ENCODE data around the gene RBMX2. TPM values are rescaled to one million over a fixed set of nuclear protein-coding genes. Genes with fewer than 3 reads are reported as not detected.
A peak's percentile ranks its signal among the peaks of the same experiment; 100 is the strongest.
"Not testable (repeated sequence)": the region's sequence is repeated elsewhere in the genome, so short reads cannot be mapped to it uniquely, and the experiment has no call there.

The RBMX2 gene, protein sequence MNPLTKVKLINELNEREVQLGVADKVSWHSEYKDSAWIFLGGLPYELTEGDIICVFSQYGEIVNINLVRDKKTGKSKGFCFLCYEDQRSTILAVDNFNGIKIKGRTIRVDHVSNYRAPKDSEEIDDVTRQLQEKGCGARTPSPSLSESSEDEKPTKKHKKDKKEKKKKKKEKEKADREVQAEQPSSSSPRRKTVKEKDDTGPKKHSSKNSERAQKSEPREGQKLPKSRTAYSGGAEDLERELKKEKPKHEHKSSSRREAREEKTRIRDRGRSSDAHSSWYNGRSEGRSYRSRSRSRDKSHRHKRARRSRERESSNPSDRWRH
- 17.1 and 25.1 TPM in 2 replicates for total RNA-seq (2014; rRNA removed; shearing (Covaris generic))

DNA sequence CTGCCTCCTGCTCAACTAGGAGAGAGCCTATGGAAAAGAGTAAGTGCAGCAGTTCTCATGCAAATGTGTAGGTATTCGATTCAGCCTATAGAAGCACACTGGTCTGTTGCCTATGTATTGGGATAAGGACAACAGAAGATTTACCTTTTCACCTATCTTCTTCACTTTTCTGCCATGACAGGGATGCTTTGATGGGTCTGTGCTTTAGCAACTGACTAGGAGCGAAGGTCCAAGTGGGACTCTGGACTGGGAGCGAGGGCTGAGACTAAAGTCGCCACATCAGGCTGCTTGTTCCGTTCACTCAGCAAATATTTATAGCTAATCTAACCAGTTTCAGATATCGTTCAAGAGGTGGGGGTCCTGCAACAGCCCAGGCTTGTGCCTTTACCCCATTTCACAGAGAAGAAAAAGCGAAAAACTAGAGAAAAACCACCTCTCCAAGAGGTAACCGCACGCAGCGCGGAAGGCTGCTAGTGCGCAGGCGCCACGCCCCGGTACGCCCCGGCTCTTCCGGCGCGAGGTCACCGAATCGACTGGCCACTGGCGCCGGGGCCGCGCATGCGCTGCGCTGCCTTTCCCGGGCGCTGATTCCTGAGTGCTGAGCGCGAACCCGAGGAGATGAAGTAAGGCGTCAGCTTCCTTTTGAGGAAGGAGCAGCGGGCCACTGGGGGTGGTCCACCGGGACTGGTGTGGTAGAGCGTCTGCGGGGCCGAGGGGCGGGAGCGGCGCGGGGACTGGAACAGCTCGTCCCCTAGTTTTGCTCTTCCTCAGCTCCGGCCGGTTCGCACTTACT lies at the start of gene RBMX2:
Gene RBMX2, plus strand, starts transcription at position 573 of the 793 bp plus-strand sequence. Its CDS starts 46 bp downstream, at position 619.
- no peaks in the 10 kb centered on the region for H3K9me3 ChIP-seq (replicated peaks)
- peak within 1 kb of the TSS; percentile 57 for H3K4me3 ChIP-seq
- no peaks in the 10 kb centered on the region for H3K4me1 ChIP-seq (replicated peaks)
- peak; percentile 64 to 71 for DNase-seq (ENCODE audit: low read depth in 1 of 2, low spot score in 2 of 2)
- H3K27me3 ChIP-seq (replicated peaks): no peaks in the 10 kb centered on the region
- H3K36me3 ChIP-seq: peaks cover 10% of the 10 kb centered on the region
- H3K27ac ChIP-seq: peak within 1 kb of the TSS; percentile 64

DNA sequence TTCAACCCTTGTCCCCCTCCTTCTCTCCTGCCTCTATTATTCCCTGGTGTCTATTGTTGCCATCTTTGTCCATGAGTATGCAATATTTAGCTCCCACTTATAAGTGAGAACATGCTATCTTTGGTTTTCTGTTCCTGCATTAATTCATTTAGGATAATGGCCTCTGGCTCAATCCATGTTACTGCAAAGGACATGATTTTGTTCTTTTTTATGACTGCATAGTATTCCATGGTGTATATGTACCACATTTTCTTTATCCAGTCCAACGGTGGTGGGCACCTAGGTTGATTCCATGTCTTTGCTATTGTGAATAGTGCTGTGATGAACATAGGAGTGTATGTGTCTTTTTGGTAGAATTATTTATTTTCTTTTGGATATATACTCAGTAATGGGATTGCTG lies 49.7 kb upstream of the RBMX2 start:
- not testable (repeated sequence) for H3K4me1 ChIP-seq (replicated peaks); H3K27me3 ChIP-seq (replicated peaks); H3K4me3 ChIP-seq; H3K27ac ChIP-seq; H3K36me3 ChIP-seq; H3K9me3 ChIP-seq (replicated peaks); DNase-seq (ENCODE audit: low read depth in 1 of 2, low spot score in 2 of 2)

DNA sequence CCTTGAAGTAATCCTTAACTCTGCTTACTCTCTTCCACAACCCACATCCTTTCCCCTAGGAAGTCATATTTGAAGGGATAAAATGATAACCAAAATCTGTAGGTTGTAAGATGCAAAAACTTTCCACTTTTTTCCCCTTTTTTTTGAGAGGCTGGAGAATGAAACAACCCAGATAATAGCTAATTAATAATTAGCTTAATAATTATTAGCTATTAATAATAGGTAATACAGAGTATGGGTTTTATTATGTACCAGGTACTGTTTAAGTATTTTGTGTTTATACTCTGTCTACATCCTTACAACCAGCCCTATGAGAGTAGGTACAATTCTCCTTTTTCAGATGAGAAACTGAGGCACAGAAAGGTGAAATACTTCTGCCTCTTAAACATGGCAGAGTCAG lies 25.7 kb upstream of the RBMX2 start:
- Histone ChIP-seq H3K4me1 (replicated peaks) (no peaks in the 10 kb centered on the region), H3K27me3 (replicated peaks) (no peaks in the 10 kb centered on the region), H3K9me3 (replicated peaks) (no peaks in the 10 kb centered on the region), H3K4me3 (no peak overlapping the region), H3K27ac (no peak overlapping the region), H3K36me3 (no peaks in the 10 kb centered on the region)
- no peak for DNase-seq (ENCODE audit: low read depth in 1 of 2, low spot score in 2 of 2)

DNA sequence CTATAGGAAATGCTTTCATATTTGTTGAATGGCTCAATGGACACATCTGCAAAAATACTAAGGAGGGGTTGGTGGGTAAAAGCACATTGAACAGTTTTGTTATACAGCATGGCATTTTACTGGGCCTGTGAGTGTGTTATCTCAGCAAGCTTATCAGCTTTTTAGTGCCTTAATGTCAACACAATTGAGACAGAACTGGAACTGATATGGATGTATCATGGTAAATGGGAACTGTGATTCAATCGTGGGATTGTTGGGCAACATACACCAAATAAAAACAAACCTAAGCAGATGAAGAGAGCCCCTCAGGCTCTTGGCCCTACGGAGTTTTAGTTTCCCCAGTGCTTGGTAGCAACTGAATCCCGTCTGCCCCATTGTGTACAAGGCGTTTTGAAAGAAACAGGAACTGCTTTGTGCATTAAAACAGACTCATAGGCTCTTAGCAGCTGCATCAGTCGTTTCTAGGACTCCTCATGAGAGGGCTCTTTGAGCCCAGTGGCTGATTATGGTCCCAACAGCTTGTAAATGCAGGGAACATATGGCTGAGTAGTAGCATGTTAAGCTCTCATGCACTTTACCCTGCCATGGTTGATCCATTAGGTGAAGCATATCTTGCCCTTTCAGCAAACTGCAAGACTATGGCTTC lies 23.6 kb upstream of the RBMX2 start:
- H3K36me3 ChIP-seq: no peaks in the 10 kb centered on the region
- no peak overlapping the region for H3K4me3 ChIP-seq
- no peaks in the 10 kb centered on the region for H3K9me3 ChIP-seq (replicated peaks)
- no peaks in the 10 kb centered on the region for H3K4me1 ChIP-seq (replicated peaks)
- H3K27me3 ChIP-seq (replicated peaks): no peaks in the 10 kb centered on the region
- no peak overlapping the region for H3K27ac ChIP-seq
- no peak for DNase-seq (ENCODE audit: low read depth in 1 of 2, low spot score in 2 of 2)

DNA sequence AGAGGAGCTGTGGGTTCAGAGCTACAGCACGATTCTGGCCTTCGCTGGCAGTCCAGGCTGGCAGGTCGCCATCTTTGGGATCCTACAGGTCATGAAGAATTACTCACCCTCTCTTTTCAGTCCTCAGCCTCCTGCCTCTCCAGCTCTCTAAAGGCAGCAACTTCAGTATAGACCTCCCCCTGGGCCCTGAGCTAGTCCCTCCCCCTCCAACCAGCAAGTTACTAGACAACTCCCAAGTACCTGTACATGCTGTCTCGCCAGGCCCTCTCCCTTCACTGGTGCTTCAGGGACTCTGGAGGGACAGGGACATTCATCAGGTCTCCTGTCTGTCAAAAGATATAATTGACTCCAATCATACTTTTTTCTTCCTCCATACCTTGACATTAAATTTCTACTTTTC lies 16.3 kb upstream of the RBMX2 start, which contains the start of gene GPR119:
Gene GPR119, minus strand, starts transcription at position 155 of the 400 bp plus-strand sequence. CDS start 227 bp downstream, outside the sequence.
- H3K4me1 ChIP-seq (replicated peaks): no peaks in the 10 kb centered on the region
- H3K27ac ChIP-seq: no peak within 1 kb of the TSS
- H3K27me3 ChIP-seq (replicated peaks): no peaks in the 10 kb centered on the region
- no peak within 1 kb of the TSS for H3K4me3 ChIP-seq
- no peaks in the 10 kb centered on the region for H3K36me3 ChIP-seq
- H3K9me3 ChIP-seq (replicated peaks): no peaks in the 10 kb centered on the region
- no peak for DNase-seq (ENCODE audit: low read depth in 1 of 2, low spot score in 2 of 2)

DNA sequence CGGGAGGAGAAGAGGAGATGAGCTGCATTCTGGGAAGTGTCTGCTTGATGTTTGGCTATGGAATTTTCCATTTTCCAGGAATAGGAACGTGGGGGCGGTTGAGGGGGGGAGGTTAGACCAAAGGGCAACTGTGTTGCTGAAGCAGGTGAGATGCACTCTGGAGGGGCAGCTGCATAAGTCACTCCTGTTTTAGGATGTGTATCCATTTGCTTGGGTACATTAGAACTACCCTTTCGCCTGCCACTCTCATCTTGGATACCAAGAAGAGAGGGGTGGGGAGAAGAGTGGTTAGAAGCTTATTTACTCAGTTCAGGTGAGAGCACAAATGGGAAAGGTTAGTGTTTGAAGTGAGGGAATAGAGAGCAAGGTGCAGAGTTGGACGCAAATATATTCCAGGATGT lies 15.4 kb upstream of the RBMX2 start:
- H3K27me3 ChIP-seq (replicated peaks): no peaks in the 10 kb centered on the region
- no peaks in the 10 kb centered on the region for H3K4me1 ChIP-seq (replicated peaks)
- no peak overlapping the region for H3K4me3 ChIP-seq
- no peaks in the 10 kb centered on the region for H3K9me3 ChIP-seq (replicated peaks)
- no peaks in the 10 kb centered on the region for H3K36me3 ChIP-seq
- DNase-seq (ENCODE audit: low read depth in 1 of 2, low spot score in 2 of 2): no peak
- no peak overlapping the region for H3K27ac ChIP-seq

DNA sequence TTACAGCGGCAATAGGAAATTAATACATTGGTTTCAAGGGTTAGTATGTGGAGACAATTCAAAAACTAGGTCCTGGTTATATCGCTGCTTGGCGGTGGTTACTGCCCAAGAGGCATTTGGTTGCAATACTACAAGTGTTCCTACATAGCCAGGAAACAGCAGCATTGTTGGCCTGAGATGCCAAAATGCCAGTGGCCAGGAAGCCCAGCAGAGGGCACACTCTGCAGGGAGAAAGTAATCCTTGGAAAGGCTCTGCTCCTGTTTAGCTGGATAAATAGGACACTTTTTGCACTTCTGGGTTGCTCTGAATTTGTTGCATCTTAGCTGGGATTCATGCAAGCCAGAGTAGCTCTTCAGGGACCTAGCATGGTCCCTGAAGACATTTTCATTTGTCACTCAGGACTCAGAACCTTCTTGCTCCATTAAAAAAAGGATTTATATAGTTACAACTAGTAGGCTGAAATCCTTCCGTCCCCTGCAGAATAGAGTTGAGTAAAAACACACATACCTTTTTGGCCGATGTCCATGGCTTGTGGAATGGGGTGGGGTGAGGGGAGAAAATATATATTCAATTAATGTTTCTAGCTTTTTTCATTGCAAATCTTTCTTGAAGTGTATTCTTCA lies 8.2 kb upstream of the RBMX2 start:
- H3K4me1 ChIP-seq (replicated peaks): no peaks in the 10 kb centered on the region
- no peak overlapping the region for H3K4me3 ChIP-seq
- no peaks in the 10 kb centered on the region for H3K27me3 ChIP-seq (replicated peaks)
- no peaks in the 10 kb centered on the region for H3K36me3 ChIP-seq
- no peaks in the 10 kb centered on the region for H3K9me3 ChIP-seq (replicated peaks)
- no peak overlapping the region for H3K27ac ChIP-seq
- DNase-seq (ENCODE audit: low read depth in 1 of 2, low spot score in 2 of 2): peak; percentile 7 to 38

DNA sequence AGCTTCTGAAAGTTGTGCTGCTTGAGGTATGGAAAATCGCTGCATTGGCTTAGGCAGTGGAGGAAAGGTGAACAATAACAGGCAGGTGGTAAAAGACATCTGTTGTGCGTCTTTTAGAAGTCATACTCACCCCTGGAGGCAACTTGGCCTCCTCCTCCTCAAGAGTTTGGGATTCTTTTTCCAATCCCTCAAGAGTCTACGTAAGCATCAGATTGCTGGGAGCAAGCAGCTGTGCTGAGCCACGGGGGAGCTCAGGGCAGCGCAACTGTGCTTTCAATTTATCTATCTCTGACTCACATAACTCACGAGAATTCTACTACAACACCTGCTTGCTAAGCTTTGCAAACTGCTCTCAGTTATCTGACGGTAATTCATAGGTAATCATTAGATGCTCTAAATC lies 6.4 kb upstream of the RBMX2 start:
- no peaks in the 10 kb centered on the region for H3K9me3 ChIP-seq (replicated peaks)
- H3K36me3 ChIP-seq: no peaks in the 10 kb centered on the region
- DNase-seq (ENCODE audit: low read depth in 1 of 2, low spot score in 2 of 2): no peak
- H3K4me3 ChIP-seq: no peak overlapping the region
- no peaks in the 10 kb centered on the region for H3K4me1 ChIP-seq (replicated peaks)
- no peak overlapping the region for H3K27ac ChIP-seq
- H3K27me3 ChIP-seq (replicated peaks): no peaks in the 10 kb centered on the region

DNA sequence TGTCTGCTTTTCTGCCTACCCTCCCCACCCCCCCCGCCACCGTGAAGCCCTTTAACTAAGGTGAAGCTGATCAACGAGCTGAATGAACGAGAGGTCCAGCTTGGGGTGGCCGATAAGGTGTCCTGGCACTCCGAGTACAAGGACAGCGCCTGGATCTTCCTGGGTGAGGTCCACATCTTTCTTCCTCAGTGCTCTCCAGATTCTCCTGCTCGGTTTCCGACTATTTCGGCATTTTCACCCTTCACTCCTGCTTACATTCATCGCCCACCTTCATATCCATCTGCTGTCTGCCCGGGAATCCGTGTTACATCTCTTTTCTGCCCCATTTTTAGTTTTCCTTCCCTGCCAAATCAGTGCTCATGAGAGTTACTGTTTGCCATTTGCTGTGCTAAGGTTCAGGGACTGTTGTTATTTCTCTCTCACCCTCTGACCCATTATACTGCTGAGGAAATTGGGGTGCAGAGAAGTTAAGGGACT lies 459 bp downstream of the RBMX2 start:
- Histone ChIP-seq H3K27me3 (replicated peaks) (no peaks in the 10 kb centered on the region), H3K4me1 (replicated peaks) (no peaks in the 10 kb centered on the region), H3K4me3 (peak overlapping the region; percentile 57), H3K27ac (no peak overlapping the region), H3K36me3 (peaks cover 10% of the 10 kb centered on the region), H3K9me3 (replicated peaks) (no peaks in the 10 kb centered on the region)
- DNase-seq (ENCODE audit: low read depth in 1 of 2, low spot score in 2 of 2): peak in 1 of 2 experiments; percentile 1

DNA sequence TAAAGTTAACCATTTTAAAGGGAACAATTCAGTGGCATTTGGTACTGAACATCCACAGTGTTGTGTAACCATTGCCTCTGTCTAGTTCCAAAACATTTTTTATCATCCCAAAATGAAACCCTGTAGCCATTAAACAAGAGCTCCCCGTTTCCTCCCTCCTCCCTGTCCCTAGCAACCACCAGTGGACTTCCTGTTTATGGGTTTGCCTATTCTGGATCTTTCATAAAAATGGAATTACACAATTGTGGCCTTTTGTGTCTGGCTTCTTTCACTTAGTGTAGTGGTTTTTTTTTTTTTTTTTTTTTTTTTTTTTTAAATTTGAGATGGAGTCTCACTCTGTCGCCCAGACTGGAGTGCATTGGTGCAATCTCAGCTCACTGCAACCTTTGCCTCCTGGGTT lies 11.6 kb downstream of the RBMX2 start:
- Histone ChIP-seq H3K27ac (no peak overlapping the region), H3K4me1 (replicated peaks) (no peaks in the 10 kb centered on the region), H3K4me3 (no peak overlapping the region), H3K36me3 (peaks cover 5% of the 10 kb centered on the region), H3K9me3 (replicated peaks) (no peaks in the 10 kb centered on the region), H3K27me3 (replicated peaks) (no peaks in the 10 kb centered on the region)
- no peak for DNase-seq (ENCODE audit: low read depth in 1 of 2, low spot score in 2 of 2)

DNA sequence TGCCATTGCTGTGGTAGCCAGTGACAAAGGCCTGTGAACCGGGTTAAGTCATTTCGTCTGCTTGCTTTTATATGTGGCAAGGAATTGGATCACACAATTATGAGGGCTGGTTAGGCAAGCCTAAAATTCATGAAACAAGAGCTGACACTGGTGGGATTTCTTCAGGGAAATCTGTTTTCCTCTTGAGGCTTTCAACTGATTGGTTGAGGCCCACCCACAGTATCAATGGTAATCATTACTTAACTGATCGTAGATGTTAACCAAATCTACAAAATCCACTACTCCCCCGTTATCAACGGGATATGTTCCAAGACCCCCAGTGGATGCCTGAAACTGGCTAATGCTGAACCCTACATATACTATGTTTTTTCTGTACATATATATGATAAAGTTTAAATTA lies 13.0 kb downstream of the RBMX2 start:
- Histone ChIP-seq H3K36me3 (peaks cover 4% of the 10 kb centered on the region), H3K4me3 (no peak overlapping the region), H3K27ac (no peak overlapping the region), H3K9me3 (replicated peaks) (no peaks in the 10 kb centered on the region), H3K27me3 (replicated peaks) (no peaks in the 10 kb centered on the region), H3K4me1 (replicated peaks) (no peaks in the 10 kb centered on the region)
- DNase-seq (ENCODE audit: low read depth in 1 of 2, low spot score in 2 of 2): no peak

DNA sequence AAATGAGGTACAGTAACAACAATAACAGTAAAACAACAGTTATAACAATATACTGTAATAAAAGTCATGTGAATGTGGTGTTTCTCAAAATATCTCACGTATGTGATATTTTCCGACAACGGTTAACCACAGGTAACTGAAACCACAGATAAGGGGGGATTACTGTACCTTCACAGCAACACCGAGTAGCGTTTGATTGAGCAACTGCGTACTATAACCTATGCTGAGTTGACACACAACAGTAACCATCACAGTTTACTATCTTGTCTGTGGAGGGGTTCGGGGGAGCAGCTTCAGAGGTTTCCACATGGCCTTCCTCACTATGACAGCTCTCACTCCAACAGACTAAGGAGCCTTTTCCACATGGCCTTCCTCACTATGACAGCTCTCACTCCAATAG lies 13.4 kb downstream of the RBMX2 start:
- Histone ChIP-seq H3K4me1 (replicated peaks) (no peaks in the 10 kb centered on the region), H3K36me3 (peaks cover 3% of the 10 kb centered on the region; the same call in 1 of the 2 replicates), H3K9me3 (replicated peaks) (no peaks in the 10 kb centered on the region), H3K27me3 (replicated peaks) (no peaks in the 10 kb centered on the region), H3K27ac (no peak overlapping the region), H3K4me3 (no peak overlapping the region)
- no peak for DNase-seq (ENCODE audit: low read depth in 1 of 2, low spot score in 2 of 2)

DNA sequence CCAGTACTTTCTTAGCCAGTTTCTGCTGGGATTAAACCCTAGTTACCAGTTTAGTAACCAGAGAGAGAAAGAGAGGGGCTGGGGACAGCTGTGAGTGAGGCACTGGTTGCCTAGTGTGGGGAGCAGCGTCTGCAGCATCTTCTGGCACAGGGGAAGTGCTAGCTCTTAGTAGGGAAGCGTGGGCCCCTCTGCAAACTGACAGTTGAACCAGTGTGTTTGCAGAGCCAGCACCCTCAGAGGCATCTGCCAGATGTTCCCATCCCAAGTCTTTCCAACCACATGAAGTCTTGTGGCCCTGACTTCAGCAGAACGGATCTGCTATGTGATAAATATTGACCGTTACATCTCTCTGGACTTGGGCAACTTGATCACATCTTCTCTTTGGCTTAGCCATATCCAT lies 15.0 kb downstream of the RBMX2 start:
- H3K4me3 ChIP-seq: no peak overlapping the region
- no peak overlapping the region for H3K27ac ChIP-seq
- no peaks in the 10 kb centered on the region for H3K4me1 ChIP-seq (replicated peaks)
- DNase-seq (ENCODE audit: low read depth in 1 of 2, low spot score in 2 of 2): no peak
- H3K27me3 ChIP-seq (replicated peaks): no peaks in the 10 kb centered on the region
- peaks cover 3% of the 10 kb centered on the region; the same call in 1 of the 2 replicates for H3K36me3 ChIP-seq
- H3K9me3 ChIP-seq (replicated peaks): no peaks in the 10 kb centered on the region

Data from SJSA1 (cell line).